ENCODE measurements around the gene RNU11. TPM values are rescaled to one million over a fixed set of nuclear protein-coding genes. Genes with fewer than 3 reads are reported as not detected.

The RNU11 gene
- total and polyA plus RNA-seq, 2 of the 4 experiments (the other 2 are of a cell fraction), result not detected

DNA sequence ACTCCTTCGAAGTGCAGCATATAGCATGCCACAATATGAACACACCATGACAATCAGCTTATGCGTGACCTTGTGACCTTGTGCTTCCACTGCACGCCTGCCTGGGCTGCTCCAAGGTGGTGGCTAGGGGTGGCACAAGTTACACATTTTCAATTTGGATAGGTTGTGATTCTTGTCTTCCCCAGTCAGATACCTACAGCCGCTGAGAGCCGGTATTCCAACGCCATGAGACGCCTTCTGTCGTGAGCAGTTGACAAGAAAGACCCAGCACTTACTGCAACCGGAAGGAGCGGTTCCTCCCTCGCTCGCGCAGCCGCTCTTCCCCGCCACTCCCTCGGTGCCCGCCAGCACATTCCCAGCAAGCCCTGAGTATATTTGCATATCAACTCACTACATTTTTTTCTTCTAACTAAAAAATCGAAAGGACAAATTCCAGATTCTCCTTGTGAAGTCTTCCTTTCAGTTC is 359 bp upstream of the RNU11 start:
- H3K9ac ChIP-seq (ENCODE audit: low read depth, low read length), result peak overlapping the region; percentile 71
- peak overlapping the region; percentile 72 for H4K5ac ChIP-seq (ENCODE audit: low read depth, low read length)
- DNase-seq, result peak; percentile 92
- H2BK120ac ChIP-seq (ENCODE audit: low read depth, low read length), result peak overlapping the region; percentile 96
- ChIA-PET CTCF (interaction anchor here (0.6 to 1.2 kb wide), 2 partner anchors 229 to 281 kb away, joined by 5 to 9 read pairs; no protein-coding TSS in a partner anchor), POLR2A (ENCODE audit: unreplicated experiment) (interaction anchor here (0.7 to 1.4 kb wide), 7 partner anchors 20 to 554 kb away, joined by 3 to 6 read pairs (median 3); partner anchors contain the start of genes GMEB1 and YTHDF2)
- no TSS peak for BruUV-seq (replicated peaks)
- peaks cover 1% of the 10 kb centered on the region for H3K4me1 ChIP-seq (ENCODE audit: control insufficient read depth, insufficient read depth, low read length)
- peak overlapping the region; percentile 28 for H3K4me3 ChIP-seq (ENCODE audit: insufficient read depth, low read depth, low read length)
- dilution Hi-C loops (cut with HindIII; ENCODE audit: low sequenced_read_pairs, unreplicated experiment), result no loop called here
- H3K56ac ChIP-seq (ENCODE audit: extremely low read depth, insufficient read depth, low read length), result peak overlapping the region; percentile 99
- H3K9me1 ChIP-seq (ENCODE audit: insufficient read depth, low read length), result peaks cover 5% of the 10 kb centered on the region; the same call in 1 of the 2 replicates
- H3K4ac ChIP-seq (ENCODE audit: low read depth, low read length), result peak overlapping the region; percentile 95
- peak overlapping the region; percentile 86 for H3K23ac ChIP-seq (ENCODE audit: low read depth, low read length)
- intact Hi-C loops (cut with micrococcal nuclease), result loop anchor here (1.0 to 10.0 kb wide), 5 partner anchors 21 to 547 kb away; partner anchors contain the start of genes GMEB1 and YTHDF2
- H2AK9ac ChIP-seq (replicated peaks; ENCODE audit: low read depth, low read length, poor library complexity), result peak overlapping the region; percentile 76
- H3K27ac ChIP-seq (ENCODE audit: insufficient read depth, low read length), result peak overlapping the region; percentile 79
- WGBS, 2 experiments (ENCODE audit: extremely low coverage in 2 of 2, insufficient read length in 1 of 2), result 1% methylated on average over 14 of the region's 18 CpGs; no CpG with 5 or more reads in 1 of the 2 experiments
- no peaks in the 10 kb centered on the region for H3K27me3 ChIP-seq (ENCODE audit: control insufficient read depth, insufficient read depth, low read length)
- in situ Hi-C loops (cut with MboI; ENCODE audit: low sequenced_read_pairs), result no loop called here
- H3K14ac ChIP-seq (replicated peaks; ENCODE audit: low read depth, low read length), result peak overlapping the region; percentile 95
- H3K36me3 ChIP-seq (ENCODE audit: control insufficient read depth, insufficient read depth, low read length), result no peaks in the 10 kb centered on the region
- peak overlapping the region; percentile 93 for H2BK20ac ChIP-seq (ENCODE audit: low read depth, low read length)
- no peak for TF ChIP-seq MXI1 (IDR thresholded peaks at IDR 0.05; ENCODE audit: borderline replicate concordance, low read depth, low read length)
- no peak for TF ChIP-seq BHLHE40 (IDR thresholded peaks at IDR 0.05; ENCODE audit: low read depth, low read length)
- TF ChIP-seq SMC3 (IDR thresholded peaks at IDR 0.05; ENCODE audit: low read depth, low read length), result no peak
- TF ChIP-seq FOS (IDR thresholded peaks at IDR 0.05; ENCODE audit: low read depth, low read length), result no peak
- TF ChIP-seq MAZ (IDR thresholded peaks at IDR 0.05; ENCODE audit: borderline replicate concordance, low read depth, low read length), result no peak
- TF ChIP-seq, protein P1, sequence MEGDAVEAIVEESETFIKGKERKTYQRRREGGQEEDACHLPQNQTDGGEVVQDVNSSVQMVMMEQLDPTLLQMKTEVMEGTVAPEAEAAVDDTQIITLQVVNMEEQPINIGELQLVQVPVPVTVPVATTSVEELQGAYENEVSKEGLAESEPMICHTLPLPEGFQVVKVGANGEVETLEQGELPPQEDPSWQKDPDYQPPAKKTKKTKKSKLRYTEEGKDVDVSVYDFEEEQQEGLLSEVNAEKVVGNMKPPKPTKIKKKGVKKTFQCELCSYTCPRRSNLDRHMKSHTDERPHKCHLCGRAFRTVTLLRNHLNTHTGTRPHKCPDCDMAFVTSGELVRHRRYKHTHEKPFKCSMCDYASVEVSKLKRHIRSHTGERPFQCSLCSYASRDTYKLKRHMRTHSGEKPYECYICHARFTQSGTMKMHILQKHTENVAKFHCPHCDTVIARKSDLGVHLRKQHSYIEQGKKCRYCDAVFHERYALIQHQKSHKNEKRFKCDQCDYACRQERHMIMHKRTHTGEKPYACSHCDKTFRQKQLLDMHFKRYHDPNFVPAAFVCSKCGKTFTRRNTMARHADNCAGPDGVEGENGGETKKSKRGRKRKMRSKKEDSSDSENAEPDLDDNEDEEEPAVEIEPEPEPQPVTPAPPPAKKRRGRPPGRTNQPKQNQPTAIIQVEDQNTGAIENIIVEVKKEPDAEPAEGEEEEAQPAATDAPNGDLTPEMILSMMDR (conservative IDR thresholded peaks at IDR 0.05; ENCODE audit: low read depth, low read length), result no peak
- TF ChIP-seq RFX5 (IDR thresholded peaks at IDR 0.05; ENCODE audit: low read depth, low read length), result no peak
- no peak for TF ChIP-seq POLR2A (IDR thresholded peaks at IDR 0.05; ENCODE audit: low read depth, low read length)
- no peak for TF ChIP-seq CEBPB (IDR thresholded peaks at IDR 0.05; ENCODE audit: low read depth, low read length)
- TF ChIP-seq MAFK (IDR thresholded peaks at IDR 0.05; ENCODE audit: low read depth, low read length), result no peak
- no peak for TF ChIP-seq RAD21 (IDR thresholded peaks at IDR 0.05; ENCODE audit: low read length)
- TF ChIP-seq NFE2L2 (IDR thresholded peaks at IDR 0.05; ENCODE audit: low read depth, low read length), result no peak
- TF ChIP-seq, protein P2, sequence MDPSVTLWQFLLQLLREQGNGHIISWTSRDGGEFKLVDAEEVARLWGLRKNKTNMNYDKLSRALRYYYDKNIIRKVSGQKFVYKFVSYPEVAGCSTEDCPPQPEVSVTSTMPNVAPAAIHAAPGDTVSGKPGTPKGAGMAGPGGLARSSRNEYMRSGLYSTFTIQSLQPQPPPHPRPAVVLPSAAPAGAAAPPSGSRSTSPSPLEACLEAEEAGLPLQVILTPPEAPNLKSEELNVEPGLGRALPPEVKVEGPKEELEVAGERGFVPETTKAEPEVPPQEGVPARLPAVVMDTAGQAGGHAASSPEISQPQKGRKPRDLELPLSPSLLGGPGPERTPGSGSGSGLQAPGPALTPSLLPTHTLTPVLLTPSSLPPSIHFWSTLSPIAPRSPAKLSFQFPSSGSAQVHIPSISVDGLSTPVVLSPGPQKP (IDR thresholded peaks at IDR 0.05; ENCODE audit: borderline replicate concordance, low read depth, low read length), result no peak
- TF ChIP-seq, protein P3, sequence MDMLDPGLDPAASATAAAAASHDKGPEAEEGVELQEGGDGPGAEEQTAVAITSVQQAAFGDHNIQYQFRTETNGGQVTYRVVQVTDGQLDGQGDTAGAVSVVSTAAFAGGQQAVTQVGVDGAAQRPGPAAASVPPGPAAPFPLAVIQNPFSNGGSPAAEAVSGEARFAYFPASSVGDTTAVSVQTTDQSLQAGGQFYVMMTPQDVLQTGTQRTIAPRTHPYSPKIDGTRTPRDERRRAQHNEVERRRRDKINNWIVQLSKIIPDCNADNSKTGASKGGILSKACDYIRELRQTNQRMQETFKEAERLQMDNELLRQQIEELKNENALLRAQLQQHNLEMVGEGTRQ (IDR thresholded peaks at IDR 0.05; ENCODE audit: low read depth, low read length), result no peak
- TF ChIP-seq RCOR1 (IDR thresholded peaks at IDR 0.05; ENCODE audit: insufficient replicate concordance, low read length), result no peak
- H3K4me2 ChIP-seq (ENCODE audit: low read depth, low read length), result peak overlapping the region; percentile 79
- ATAC-seq (ENCODE audit: low read depth), result peak; percentile 80
- H2BK15ac ChIP-seq (ENCODE audit: low read depth, low read length), result peak overlapping the region; percentile 81; the same call in 2 of the 3 replicates
- H2BK5ac ChIP-seq (ENCODE audit: low read depth, low read length, poor library complexity, severe bottlenecking), result peak overlapping the region; percentile 97
- H4K91ac ChIP-seq (ENCODE audit: insufficient read depth, low read depth, low read length), result peak overlapping the region; percentile 88
- H4K20me1 ChIP-seq (ENCODE audit: insufficient read depth, low read length), result peaks cover 4% of the 10 kb centered on the region; the same call in 1 of the 2 replicates
- H2AFZ ChIP-seq (replicated peaks; ENCODE audit: low read length, poor library complexity), result peak overlapping the region; percentile 88
- no peaks in the 10 kb centered on the region for H3K9me3 ChIP-seq (ENCODE audit: control insufficient read depth, insufficient read depth, low read length)
- peaks cover 11 to 13% of the 10 kb centered on the region in 2 experiments; a peak in 3 of 4 replicates for H3K79me1 ChIP-seq (ENCODE audit: low read depth in 1 of 2, low read length in 2 of 2)
- peak overlapping the region; percentile 58 for H3K18ac ChIP-seq (ENCODE audit: low read depth, low read length)
- peak overlapping the region; percentile 82 to 93 for H4K8ac ChIP-seq (ENCODE audit: low read depth in 2 of 2, low read length in 2 of 2)
- peak overlapping the region; percentile 79 for H2AK5ac ChIP-seq (ENCODE audit: low read depth, low read length)
